GM21515 (cell line): Measurements from ENCODE around the gene PFKM.

Experiments used
- ATAC-seq: cut with Tn5 transposase; IDR thresholded peaks from one replicate; pipeline ENCODE4 v1.9.1; 2021; ENCODE audit not compliant: unreplicated experiment

PFKM gene

GRCh38 chr12:48156652-48157017 lies 37.5 kb downstream of the PFKM start:
- no peak for ATAC-seq

GRCh38 chr12:48157018-48157888 lies 38.1 kb downstream of the PFKM start, which contains the start of gene ASB8:
ASB8 (minus strand) TSS chr12:48157515; CDS start chr12:48153496, 4,019 bp downstream.
- peak; percentile 89 for ATAC-seq

DNA sequence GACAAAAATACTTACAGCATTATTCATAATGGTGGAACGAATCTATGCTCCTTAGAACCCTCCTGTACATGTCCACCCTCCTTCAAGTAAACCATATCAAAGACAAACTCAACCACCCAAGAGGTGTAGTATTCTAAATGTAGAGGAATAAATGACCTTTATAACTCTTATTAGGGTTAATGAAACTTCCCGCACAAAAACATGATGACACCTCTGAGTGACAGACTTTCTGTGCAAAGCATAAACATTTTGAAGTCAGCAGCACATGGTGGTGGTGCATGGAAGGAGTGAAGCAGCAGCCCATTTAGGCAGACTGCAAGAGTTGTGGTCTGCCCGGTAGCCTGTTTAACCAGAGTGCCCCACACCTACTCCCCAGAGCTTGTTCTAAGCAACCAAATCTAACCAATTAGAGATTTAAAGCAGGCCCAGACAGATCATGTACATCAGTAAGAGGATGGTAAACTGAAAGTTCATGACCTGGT lies 38.8 kb downstream of the PFKM start:
- ATAC-seq, result no peak

GRCh38 chr12:48160046-48160445 lies 40.9 kb downstream of the PFKM start:
- ATAC-seq, result no peak

DNA sequence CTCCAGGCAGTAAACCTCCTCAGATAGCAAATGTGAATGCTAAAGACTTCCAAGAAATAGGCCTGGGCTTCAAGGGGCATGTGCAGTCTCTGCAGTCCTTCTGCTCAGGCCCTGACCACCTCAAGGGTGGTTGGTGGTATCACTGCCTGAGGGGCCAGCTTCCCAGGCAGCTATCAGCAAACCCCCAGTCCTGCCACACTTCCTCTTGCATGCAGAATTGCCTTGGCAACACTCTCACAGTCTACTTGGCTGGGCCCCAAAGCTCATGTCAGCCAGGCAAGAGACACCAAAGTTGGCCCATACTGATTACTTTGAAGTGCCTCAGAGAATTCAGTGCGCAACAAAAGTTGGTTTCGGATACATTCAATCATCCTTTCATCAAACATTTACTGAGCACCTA lies 41.6 kb downstream of the PFKM start:
- ATAC-seq, result no peak

GRCh38 chr12:48163150-48163747 lies 44.1 kb downstream of the PFKM start:
- no peak for ATAC-seq

DNA sequence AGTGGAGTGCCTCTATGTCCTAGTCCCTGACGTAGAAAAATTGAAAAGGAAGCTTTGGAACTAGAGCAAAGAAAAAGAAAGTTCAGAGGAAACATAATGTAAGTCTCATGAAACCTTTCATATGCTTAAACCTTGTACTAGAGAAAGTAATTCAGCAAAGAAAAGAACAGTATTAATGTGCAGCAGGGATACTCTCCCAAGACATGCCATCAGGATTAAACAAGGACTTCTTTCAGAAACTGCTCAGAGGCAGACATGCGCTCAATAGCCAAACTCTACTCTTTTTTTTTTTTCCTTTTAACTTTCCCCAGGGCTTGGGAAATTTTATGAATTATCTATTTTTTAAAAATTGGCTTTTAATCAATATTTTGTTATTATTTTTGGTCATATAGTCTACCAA lies 45.3 kb downstream of the PFKM start:
- no peak for ATAC-seq

DNA sequence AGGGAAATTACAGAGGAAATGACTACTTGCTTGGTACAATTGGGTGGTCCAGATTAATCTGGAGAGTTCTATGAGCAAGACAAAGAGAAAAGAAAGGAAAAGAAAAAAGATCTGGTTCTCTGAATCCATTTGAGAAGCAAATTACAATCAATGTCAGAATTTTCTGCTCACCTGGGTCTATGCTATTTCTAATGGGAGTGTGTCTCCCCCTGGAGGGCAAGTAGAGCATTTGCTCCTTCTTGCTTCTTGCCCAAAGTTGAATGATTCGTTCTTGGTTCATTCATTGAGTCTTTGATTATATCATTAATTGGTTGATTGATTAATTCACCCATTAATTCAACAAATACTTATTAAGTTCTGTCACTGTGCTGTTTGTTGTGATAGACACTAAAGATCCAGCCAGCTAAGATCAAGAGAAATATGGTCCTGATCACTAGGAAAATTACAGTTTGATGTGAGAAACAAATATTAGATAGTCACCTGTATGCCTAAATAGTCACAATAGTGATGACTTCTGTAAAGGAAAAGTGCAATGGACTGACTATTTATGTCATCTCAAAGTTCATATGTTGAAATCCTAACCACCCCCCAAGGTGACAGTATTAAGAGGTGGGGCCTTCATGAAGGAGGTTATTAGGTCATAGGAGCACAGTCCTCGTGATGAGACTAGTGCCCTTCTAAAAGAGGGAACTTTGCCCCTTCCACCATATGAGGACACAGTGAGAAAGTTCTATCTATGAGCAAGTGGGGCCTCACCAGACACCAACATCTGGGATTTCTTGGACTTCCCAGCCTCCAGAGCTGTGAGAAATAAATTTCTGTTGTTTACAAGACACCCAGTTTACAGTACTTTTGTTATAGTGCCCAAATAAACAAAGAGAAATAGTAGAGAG lies 46.2 kb downstream of the PFKM start:
- no peak for ATAC-seq

DNA sequence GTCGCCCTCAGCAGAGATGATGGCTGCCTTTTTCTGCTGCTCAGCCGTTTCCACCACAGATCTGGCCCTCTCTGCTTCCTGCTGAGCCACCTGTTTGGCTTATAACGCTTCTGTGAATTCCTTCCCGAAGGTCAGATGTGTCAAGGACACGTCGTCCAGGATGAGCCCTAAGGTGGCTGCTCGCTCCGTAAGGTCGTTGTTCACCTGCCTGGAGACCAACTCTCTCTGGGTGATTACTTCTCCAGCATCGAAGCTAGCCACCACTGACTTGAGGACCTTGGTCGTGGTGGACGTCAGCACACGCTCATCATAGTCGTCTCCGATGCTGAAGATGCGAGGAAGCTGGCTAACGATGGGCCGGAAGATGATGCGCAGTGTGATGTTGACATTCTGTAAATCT lies 49.8 kb downstream of the PFKM start:
- no peak for ATAC-seq

DNA sequence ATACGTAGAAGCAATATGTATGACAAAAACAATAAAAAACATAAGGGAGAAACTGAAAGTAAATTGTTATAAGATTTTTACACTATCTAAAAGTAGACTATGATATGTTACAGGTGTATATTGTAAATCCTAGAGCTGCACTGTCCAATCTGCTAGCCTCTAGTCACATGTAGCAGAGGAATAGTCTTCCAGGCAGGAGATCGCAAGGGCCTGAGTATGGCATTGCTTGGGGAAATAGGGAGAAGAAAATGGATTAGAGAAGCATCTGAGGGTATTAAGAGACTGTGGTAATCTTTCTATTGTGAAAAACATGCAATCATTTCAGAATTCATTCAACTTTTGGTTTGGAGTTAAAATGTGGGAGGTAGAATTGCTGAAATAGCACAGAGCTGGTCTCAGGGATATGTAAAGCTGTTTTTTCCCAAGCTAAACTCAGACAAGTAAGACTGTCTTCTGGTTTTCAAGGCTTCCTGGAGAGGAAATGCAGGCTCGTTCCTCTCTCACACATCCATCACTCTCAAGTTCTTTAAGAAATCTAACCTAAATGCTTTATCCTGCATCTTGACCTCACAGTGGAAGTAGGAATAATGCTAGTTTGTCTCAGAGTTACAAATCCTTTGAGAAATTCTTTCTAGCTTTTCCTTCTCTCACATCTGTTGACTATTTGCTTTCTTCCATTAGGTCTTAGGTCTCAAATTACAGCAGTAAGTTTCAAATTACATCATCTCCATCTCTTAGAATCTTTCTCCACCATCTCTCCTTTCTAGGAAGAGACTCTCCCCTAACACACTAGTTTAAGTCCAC lies 56.7 kb downstream of the PFKM start:
- ATAC-seq, result no peak

GRCh38 chr12:48176417-48176751 lies 57.2 kb downstream of the PFKM start:
- no peak for ATAC-seq

DNA sequence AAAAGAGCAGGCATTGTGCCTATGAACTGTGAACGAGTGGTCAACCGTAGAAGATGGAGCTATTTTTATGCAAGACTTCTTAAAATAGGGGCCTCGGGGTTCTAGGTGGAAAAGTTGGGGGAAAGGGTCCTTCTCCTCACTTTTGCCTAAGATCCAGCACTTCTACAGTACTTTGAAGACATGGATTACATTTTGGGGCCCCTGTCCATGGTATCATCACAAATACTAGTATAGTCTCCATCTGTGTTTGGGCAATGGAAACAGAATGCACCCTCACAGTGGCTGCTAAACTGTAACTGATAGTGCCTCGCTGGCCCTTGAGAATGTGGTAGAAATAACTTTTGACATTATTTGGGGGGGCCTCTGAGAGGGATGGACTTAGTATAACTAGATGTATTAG lies 58.8 kb downstream of the PFKM start:
- ATAC-seq, result no peak

- no peak for ATAC-seq
These were observed 60.3 kb downstream of the PFKM start for GRCh38 chr12:48179466-48179865.

DNA sequence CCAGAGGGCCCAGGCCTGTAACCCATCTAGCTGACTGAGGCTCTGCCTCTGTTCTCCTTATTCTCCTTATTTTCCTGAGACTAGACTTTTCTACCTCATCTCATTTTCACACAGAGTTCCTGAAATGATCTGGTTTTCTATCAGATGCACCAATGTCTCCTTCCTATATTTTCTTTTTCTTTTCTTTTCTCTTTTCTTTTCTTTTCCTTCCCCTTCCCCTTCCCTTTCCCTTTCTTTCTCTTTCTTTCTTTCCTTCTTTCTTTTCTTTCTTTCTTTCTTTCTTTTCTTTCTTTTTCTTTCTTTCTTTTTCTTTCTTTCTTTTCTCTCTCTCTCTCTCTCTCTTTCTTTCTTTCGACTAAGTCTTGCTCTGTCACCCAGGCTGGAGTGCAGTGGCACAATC lies 61.3 kb downstream of the PFKM start:
- no peak for ATAC-seq

DNA sequence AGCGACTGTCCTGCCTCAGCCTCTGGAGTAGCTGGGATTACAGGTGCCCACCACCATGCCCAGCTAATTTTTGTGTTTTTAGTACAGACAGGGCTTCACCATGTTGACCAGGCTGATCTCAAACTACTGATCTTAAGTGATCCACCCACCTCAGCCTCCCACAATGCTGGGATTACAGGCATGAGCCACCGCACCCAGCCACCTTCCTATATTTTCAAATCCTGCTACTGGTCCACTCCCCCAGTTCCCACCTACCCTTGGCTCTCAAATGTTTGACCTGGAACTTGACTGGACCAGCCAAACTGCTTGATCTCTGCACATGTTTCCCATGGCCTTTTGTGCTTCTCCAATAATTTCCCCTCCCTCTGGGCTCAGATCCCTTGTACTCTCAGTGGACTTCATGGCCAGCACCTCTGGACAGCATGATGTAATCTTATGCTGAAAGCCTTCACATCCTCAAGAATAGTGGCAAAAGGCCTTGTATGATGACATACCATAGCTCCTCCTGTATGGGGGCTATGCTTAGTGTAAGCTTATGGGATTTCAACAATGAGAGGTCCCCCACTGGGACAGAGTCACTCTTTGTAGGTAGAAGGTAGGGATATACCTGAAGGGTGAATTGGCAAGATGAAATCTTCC lies 61.8 kb downstream of the PFKM start:
- ATAC-seq, result no peak

- no peak for ATAC-seq
These were observed 63.5 kb downstream of the PFKM start for GRCh38 chr12:48182631-48183030.

GRCh38 chr12:48183091-48183875 lies 64.1 kb downstream of the PFKM start, which contains the start of gene CCDC184:
CCDC184 (plus strand) TSS chr12:48183644; CDS start chr12:48184123, 479 bp downstream.
- ATAC-seq, result peak; percentile 78

DNA sequence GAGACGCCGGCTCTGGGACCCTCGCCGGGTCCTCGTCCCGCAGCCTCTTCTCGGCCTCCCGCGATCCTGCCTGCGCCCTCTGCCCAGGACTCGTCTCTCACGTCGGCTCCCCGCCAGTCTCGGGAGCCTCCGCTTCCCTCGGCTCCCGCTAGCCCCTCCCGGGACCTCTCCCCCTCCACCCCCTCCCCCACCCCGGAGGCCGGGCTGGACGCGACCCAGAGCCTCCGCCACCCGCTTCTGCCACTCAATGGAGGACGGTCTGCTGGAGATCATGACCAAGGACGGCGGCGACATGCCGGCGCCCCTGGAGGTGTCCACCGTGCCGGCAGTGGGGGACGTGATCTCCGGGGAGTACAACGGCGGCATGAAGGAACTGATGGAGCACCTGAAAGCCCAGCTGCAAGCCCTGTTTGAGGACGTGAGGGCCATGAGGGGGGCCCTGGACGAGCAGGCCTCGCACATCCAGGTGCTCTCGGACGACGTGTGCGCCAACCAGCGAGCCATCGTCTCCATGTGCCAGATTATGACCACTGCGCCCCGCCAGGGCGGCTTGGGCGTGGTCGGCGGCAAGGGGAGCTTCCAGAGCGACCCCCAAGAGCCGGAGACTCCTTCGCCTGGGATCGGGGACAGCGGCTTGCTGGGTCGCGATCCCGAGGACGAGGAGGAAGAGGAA lies 64.8 kb downstream of the PFKM start:
- ATAC-seq, result no peak

DNA sequence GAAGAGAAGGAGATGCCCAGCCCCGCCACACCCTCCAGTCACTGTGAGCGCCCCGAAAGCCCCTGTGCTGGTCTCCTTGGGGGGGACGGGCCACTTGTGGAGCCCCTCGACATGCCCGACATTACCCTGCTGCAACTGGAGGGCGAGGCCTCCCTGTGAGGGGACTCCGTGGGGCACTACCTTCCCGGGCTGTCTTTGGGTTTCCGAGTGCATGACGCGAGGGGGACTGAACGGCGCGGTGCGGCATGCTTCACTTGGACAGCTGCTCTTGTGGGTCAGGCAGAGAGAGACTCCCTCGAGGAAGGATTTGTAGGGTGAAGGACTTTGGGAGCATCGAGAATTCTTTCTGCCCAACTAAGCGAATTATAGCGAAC lies 65.4 kb downstream of the PFKM start:
- no peak for ATAC-seq
